ENCODE results near the gene CD70. TPM values are rescaled to one million over a fixed set of nuclear protein-coding genes. Genes with fewer than 3 reads are reported as not detected.
"Not testable (repeated sequence)": the region's sequence is repeated elsewhere in the genome, so short reads cannot be mapped to it uniquely, and the experiment has no call there.

Gene CD70
- total RNA-seq, 2 donors from 2014 or later, result not detected

DNA sequence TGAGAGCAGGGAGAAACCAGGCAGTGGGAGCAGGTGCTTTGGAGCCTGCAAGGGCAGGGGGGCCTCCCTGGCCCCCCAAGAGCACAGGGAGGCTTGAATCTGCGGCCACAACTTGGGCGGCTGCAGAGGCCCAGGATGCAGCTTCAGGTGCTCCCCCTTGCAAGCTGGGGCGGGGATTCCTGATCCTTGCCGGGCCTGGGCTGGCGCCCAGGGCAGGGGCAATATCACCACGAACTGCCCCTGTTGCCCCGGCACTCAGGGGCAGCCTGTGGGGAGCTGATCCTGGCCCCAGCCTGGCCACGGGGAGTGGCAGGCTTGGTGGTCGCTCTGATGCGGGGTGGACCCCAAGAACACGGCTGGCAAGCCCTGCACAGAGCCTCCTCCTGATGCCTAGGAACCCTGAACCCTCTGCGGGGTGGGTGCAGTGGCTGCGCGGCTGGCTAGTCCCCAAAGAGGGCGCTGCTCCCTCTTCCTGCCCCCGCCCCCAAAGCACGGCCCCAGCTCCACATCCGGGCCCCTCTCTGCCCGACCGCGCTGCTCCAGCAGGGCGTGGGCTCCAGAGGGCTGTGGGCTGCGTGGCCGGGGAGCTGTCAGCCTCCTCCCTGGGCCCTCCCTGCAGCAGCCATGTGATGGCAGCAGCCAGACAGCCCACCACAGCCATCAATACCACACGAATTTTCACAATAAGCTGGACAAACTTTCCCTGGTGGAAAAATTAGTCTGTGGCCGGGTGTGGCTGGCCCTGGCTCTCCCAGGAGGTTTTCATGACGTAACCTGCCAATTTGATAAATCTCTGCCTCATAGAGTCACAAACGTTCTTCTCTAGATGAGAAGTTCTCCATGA lies 39.1 kb downstream of the CD70 start:
- Histone ChIP-seq H3K9me3 (no peaks in the 10 kb centered on the region), H3K4me3 (no peak overlapping the region), H3K36me3 (no peaks in the 10 kb centered on the region), H3K27me3 (no peaks in the 10 kb centered on the region), H3K4me1 (no peaks in the 10 kb centered on the region), H3K27ac (no peak overlapping the region)
- no peak for DNase-seq (ENCODE audit: low spot score)
- TF ChIP-seq, protein P1, sequence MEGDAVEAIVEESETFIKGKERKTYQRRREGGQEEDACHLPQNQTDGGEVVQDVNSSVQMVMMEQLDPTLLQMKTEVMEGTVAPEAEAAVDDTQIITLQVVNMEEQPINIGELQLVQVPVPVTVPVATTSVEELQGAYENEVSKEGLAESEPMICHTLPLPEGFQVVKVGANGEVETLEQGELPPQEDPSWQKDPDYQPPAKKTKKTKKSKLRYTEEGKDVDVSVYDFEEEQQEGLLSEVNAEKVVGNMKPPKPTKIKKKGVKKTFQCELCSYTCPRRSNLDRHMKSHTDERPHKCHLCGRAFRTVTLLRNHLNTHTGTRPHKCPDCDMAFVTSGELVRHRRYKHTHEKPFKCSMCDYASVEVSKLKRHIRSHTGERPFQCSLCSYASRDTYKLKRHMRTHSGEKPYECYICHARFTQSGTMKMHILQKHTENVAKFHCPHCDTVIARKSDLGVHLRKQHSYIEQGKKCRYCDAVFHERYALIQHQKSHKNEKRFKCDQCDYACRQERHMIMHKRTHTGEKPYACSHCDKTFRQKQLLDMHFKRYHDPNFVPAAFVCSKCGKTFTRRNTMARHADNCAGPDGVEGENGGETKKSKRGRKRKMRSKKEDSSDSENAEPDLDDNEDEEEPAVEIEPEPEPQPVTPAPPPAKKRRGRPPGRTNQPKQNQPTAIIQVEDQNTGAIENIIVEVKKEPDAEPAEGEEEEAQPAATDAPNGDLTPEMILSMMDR (IDR thresholded peaks at IDR 0.05), result peak in 1 of 2 donors; percentile 9

DNA sequence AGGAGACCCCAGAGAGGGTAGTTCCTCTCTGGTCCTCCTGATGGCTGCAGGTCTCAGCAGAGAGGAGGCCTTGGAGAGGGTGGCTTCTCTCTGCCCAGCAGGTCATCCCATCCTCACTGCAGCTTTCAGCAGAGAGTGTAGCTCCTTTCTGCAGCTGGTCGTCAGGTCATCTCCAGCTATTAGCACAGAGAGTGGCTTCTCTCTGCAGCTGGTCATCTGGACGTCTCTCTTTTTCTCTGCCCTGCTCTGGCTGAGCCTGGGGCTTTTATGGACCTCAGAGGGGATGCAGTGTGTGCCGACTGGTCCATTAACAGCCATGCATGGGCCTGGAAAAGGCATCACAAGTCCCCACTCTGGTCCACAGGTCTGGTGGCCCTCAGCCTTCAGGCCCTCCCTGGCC lies 39.9 kb downstream of the CD70 start:
- DNase-seq (ENCODE audit: low spot score), result no peak
- Histone ChIP-seq H3K27ac (no peak overlapping the region), H3K27me3 (no peaks in the 10 kb centered on the region), H3K4me3 (no peak overlapping the region), H3K4me1 (no peaks in the 10 kb centered on the region), H3K36me3 (no peaks in the 10 kb centered on the region), H3K9me3 (no peaks in the 10 kb centered on the region)
- TF ChIP-seq, protein P1 (IDR thresholded peaks at IDR 0.05), result no peak

DNA sequence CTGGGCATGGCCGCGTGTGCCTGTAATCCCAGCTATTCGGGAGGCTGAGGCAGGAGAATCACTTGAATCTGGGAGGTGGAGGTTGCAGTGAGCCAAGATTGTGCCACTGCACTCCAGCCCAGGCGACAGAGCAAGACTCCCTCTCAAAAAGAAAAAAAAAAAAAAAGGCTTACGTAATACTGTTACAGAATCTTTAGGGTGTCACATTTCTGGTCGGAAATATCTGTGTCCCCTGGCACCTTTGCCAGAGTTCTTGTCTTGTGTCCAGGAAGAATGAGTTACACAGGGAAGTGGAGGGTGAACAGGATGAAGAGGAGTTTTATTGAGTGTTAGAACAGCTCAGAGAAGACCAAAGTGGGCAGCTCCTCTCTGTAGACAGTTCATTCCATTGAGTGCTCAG lies 40.3 kb downstream of the CD70 start:
- not testable (repeated sequence) for H3K4me3 ChIP-seq; H3K27ac ChIP-seq; DNase-seq (ENCODE audit: low spot score); H3K36me3 ChIP-seq; H3K4me1 ChIP-seq; H3K9me3 ChIP-seq; H3K27me3 ChIP-seq

DNA sequence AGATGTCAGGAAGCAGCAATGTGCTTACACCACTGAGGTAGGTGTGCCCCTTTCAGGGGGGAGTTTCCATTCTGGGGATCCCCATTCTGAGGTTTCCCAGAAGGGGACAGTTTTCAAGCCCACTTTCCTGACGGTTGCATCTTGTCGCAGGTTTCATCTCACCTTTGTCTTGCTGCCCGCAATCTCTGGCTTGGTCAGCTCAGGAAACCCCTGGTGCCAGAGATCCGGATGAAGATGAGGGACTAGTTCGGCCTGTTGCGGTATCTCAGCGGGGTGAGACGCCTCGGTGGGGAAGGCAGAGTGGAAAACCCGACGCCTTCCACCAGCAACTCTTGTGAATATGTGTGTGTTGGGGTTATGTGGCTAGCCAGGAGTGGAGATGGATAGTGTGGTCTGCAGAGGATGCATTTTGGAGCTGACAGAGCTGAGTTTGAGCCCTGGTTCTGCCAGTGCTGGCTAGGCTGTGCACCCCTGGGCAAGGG lies 47.0 kb downstream of the CD70 start:
- no peak overlapping the region for H3K27ac ChIP-seq
- H3K27me3 ChIP-seq, result no peaks in the 10 kb centered on the region
- no peak for DNase-seq (ENCODE audit: low spot score)
- no peaks in the 10 kb centered on the region for H3K9me3 ChIP-seq
- TF ChIP-seq, protein P1 (IDR thresholded peaks at IDR 0.05), result no peak
- no peaks in the 10 kb centered on the region for H3K36me3 ChIP-seq
- H3K4me3 ChIP-seq, result no peak overlapping the region
- no peaks in the 10 kb centered on the region for H3K4me1 ChIP-seq

DNA sequence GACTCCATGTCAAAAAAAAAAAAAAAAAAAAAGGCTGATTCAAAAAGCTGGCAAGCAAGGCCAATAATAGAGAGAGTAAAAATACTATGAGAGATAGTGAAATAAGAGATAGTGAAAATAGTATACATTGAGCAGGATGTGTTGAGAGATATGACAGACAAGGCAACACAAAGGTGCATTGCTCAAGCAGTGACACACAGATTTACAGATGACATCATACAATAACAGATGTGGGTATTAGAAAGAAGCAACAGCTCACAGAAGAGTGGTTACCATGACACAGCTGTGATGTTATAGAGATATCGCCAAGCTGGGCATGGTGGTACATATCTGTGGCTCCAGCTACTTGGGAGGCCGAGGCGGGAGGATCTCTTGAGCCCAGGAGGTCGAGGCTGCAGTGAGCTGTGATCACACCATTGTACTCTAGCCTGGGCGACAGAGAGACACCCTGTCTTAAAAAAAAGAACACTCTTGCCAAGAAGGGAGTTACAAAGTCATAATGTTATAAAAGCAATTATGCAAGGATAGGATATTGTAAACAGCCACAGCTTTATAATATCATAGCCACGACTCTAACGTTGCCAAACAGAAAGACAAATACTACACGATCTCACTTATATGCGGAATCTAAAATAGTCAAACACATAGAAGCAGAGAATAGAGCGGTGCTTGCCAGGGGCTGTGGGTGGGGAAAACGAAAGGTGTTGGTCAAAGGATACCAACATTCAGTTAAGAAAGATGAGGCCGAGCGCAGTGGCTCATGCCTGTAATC lies 49.8 kb downstream of the CD70 start:
- DNase-seq (ENCODE audit: low spot score), result no peak
- H3K4me1 ChIP-seq, result no peaks in the 10 kb centered on the region
- H3K4me3 ChIP-seq, result no peak overlapping the region
- no peaks in the 10 kb centered on the region for H3K36me3 ChIP-seq
- H3K27ac ChIP-seq, result no peak overlapping the region
- H3K27me3 ChIP-seq, result no peaks in the 10 kb centered on the region
- TF ChIP-seq, protein P1 (IDR thresholded peaks at IDR 0.05), result no peak
- H3K9me3 ChIP-seq, result no peaks in the 10 kb centered on the region

DNA sequence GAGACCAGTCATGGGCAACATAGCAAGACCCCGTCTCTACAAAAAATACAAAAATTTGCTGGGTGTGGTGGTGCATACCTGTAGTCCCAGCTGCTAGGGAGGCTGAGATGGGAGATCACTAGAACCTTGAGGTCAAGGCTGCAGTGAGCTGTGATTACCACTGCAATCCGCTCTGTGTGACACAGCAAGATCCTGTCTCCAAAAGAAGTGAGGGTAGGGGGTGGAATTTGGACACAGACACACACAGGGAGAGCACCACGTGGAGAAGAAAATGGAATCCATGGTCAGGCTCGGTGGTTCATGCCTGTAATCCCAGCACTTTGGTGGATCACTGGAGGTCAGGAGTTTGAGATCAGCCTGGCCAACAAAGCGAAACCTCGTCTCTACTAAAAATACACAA lies 51.4 kb downstream of the CD70 start:
- Histone ChIP-seq H3K27me3 (no peaks in the 10 kb centered on the region), H3K4me3 (no peak overlapping the region), H3K36me3 (no peaks in the 10 kb centered on the region), H3K27ac (no peak overlapping the region), H3K4me1 (no peaks in the 10 kb centered on the region), H3K9me3 (no peaks in the 10 kb centered on the region)
- DNase-seq (ENCODE audit: low spot score), result no peak
- TF ChIP-seq, protein P1 (IDR thresholded peaks at IDR 0.05), result no peak

Data from right atrium auricular region (tissue), 2 donors.